HepG2 (cell line): Measurements from ENCODE around the gene THADA. TPM values are rescaled to one million over a fixed set of nuclear protein-coding genes. Genes with fewer than 3 reads are reported as not detected.

Experiments
- ATAC-seq: fragments of 200-7000 bp; cut with Tn5 transposase; 3 replicates; pipeline ENCODE4 v1.9.1; 2020; ENCODE audit warnings: mild to moderate bottlenecking, moderate library complexity
- BruUV-seq: library from RNA; stranded (reverse); fragments of 400-500 nt; replicated peaks from 2 replicates; lab custom pipeline; 2021; lab: Mats Ljungman, UMichigan
- CTCF ChIA-PET: fragments of 300-600 bp; formaldehyde crosslinking; extraction: SDS; loops from one replicate; lab custom pipeline; 2021; ENCODE audit warnings: low total read pairs, inconsistent platforms, low intra/inter-chr PET ratio; lab: Yijun Ruan, JAX
- POLR2A ChIA-PET: fragments of 350-600 bp; sonication (Branson Sonifier 250); formaldehyde crosslinking; loops from one replicate; lab custom pipeline; 2020; ENCODE audit warnings: antibody characterized with exemption, inconsistent platforms; lab: Yijun Ruan, JAX
- DNase-seq: peaks from one replicate; pipeline ENCODE4 v3.0.0-alpha.2; 2015; ENCODE audit warnings: low spot score
- FAIRE-seq: peaks from 3 replicates; lab custom pipeline; 2011; peaks lifted over from hg19 to GRCh38; lab: Jason Lieb, UNC
- H2AFZ ChIP-seq: one replicate; pipeline ENCODE4 v1.6.1; 2011; ENCODE audit warnings: low read length, inconsistent platforms
- H3K27ac ChIP-seq: fragments of 300-600 bp; 3 replicates; pipeline ENCODE4 v1.8.0; 2011; ENCODE audit warnings: mixed run types, mild to moderate bottlenecking, mixed read lengths, low read length, inconsistent platforms; ENCODE audit not compliant: insufficient read depth; ENCODE audit errors: extremely low read length
- H3K27me3 ChIP-seq, 2 experiments: fragments of 200-600 bp in 1 of 2; 2 replicates in 1 of 2; 3 replicates in 1 of 2; pipeline versions ENCODE4 v1.6.0 to v1.8.0; 2011; ENCODE audit warnings: low read length in 2 of 2, mild to moderate bottlenecking in 2 of 2, moderate library complexity in 2 of 2, inconsistent platforms in 1 of 2; ENCODE audit not compliant: insufficient read depth in 2 of 2, control insufficient read depth in 1 of 2
- H3K36me3 ChIP-seq, 2 experiments: fragments of 200-600 bp in 1 of 2; replicated peaks in 1 of 2; 2 replicates in 1 of 2; 3 replicates in 1 of 2; pipeline versions ENCODE4 v1.5.1 to v1.8.0; 2011; ENCODE audit warnings: low read length in 2 of 2, inconsistent platforms in 1 of 2; ENCODE audit not compliant: insufficient read depth in 2 of 2, control insufficient read depth in 1 of 2
- H3K4me1 ChIP-seq: 2 replicates; pipeline ENCODE4 v1.5.1; 2012; ENCODE audit warnings: low read length, inconsistent platforms; ENCODE audit not compliant: insufficient read depth
- H3K4me2 ChIP-seq: 2 replicates; pipeline ENCODE4 v1.6.0; 2011; ENCODE audit warnings: low read depth, low read length, inconsistent platforms
- H3K4me3 ChIP-seq, 3 experiments: fragments of 200-600 bp in 1 of 3; sonication (generic), shearing (Covaris generic) in 1 of 3; replicated peaks in 1 of 3; 2 replicates each; pipeline ENCODE4 v1.5.1; 2011 to 2016; ENCODE audit warnings: low read length in 3 of 3, inconsistent platforms in 2 of 3, low read depth in 2 of 3, mild to moderate bottlenecking in 2 of 3, control low read depth in 1 of 3, mixed read lengths in 1 of 3; ENCODE audit not compliant: insufficient read depth in 1 of 3
- H3K79me2 ChIP-seq: one replicate; pipeline ENCODE4 v1.6.1; 2011; ENCODE audit warnings: low read length, inconsistent platforms; ENCODE audit not compliant: insufficient read depth
- H3K9ac ChIP-seq: 2 replicates; pipeline ENCODE4 v1.6.0; 2011; ENCODE audit warnings: mild to moderate bottlenecking, low read depth, low read length, inconsistent platforms; ENCODE audit not compliant: insufficient read depth
- H3K9me3 ChIP-seq: 2 replicates; pipeline ENCODE4 v1.5.1; 2012; ENCODE audit warnings: mild to moderate bottlenecking, low read length
- H4K20me1 ChIP-seq: 2 replicates; pipeline ENCODE4 v1.6.0; 2011; ENCODE audit warnings: inconsistent platforms, mild to moderate bottlenecking, low read length, moderate library complexity; ENCODE audit not compliant: insufficient read depth
- CENPX ChIP-seq: sonication (generic); formaldehyde crosslinking; IDR thresholded peaks from 2 replicates; pipeline ENCODE4 v1.9.0; 2021; ENCODE audit warnings: mild to moderate bottlenecking, missing genetic modification reagents, moderate library complexity
- IKZF5 ChIP-seq: IDR thresholded peaks from 2 replicates; pipeline ENCODE4 v1.6.1; 2018; ENCODE audit warnings: missing genetic modification reagents, mild to moderate bottlenecking, missing compliant biosample characterization
- MAFF ChIP-seq: IDR thresholded peaks from 2 replicates; pipeline ENCODE4 v1.6.1; 2011; ENCODE audit warnings: low read depth, low read length, improper control_type of control experiment
- PHF8 ChIP-seq: sonication (generic); formaldehyde crosslinking; IDR thresholded peaks from 2 replicates; pipeline ENCODE4 v1.5.0; 2020; ENCODE audit warnings: missing genetic modification reagents
- SIX4 ChIP-seq: sonication (generic); formaldehyde crosslinking; IDR thresholded peaks from 2 replicates; pipeline ENCODE4 v1.4.0; 2020; ENCODE audit warnings: missing genetic modification reagents
- YY1 ChIP-seq: IDR thresholded peaks from 2 replicates; pipeline ENCODE4 v1.6.1; 2011; ENCODE audit warnings: low read length, low read depth, moderate library complexity, mild to moderate bottlenecking; ENCODE audit not compliant: insufficient read depth, insufficient replicate concordance
- ZNF292 ChIP-seq: sonication (generic); formaldehyde crosslinking; IDR thresholded peaks from 2 replicates; pipeline ENCODE4 v1.8.1; 2022; ENCODE audit warnings: mild to moderate bottlenecking, low read depth, missing genetic modification reagents, borderline replicate concordance
- ZNF296 ChIP-seq: sonication (generic); formaldehyde crosslinking; conservative IDR thresholded peaks from 2 replicates; pipeline ENCODE4 v1.5.0; 2020; ENCODE audit warnings: mild to moderate bottlenecking, missing genetic modification reagents
- ZNF33B ChIP-seq: sonication (generic); formaldehyde crosslinking; IDR thresholded peaks from 2 replicates; pipeline ENCODE4 v1.5.1; 2020; ENCODE audit warnings: mild to moderate bottlenecking, missing genetic modification reagents
- ZNF503 ChIP-seq: sonication (generic); formaldehyde crosslinking; IDR thresholded peaks from 2 replicates; pipeline ENCODE4 v1.4.0; 2020; ENCODE audit warnings: missing genetic modification reagents
- ZNF574 ChIP-seq: sonication (generic); formaldehyde crosslinking; IDR thresholded peaks from 2 replicates; pipeline ENCODE4 v1.4.0; 2020; ENCODE audit warnings: missing genetic modification reagents
- ZNF598 ChIP-seq: sonication (generic); formaldehyde crosslinking; IDR thresholded peaks from 2 replicates; pipeline ENCODE4 v1.5.1; 2020; ENCODE audit warnings: mild to moderate bottlenecking, missing genetic modification reagents, borderline replicate concordance
- ZNF780A ChIP-seq: sonication (generic); formaldehyde crosslinking; IDR thresholded peaks from 2 replicates; pipeline ENCODE4 v1.8.0; 2022; ENCODE audit warnings: mild to moderate bottlenecking, missing genetic modification reagents, moderate library complexity
- ZNF784 ChIP-seq: sonication (generic); formaldehyde crosslinking; IDR thresholded peaks from 2 replicates; pipeline ENCODE4 v1.5.1; 2020; ENCODE audit warnings: missing genetic modification reagents, mild to moderate bottlenecking, borderline replicate concordance
- ZSCAN22 ChIP-seq: sonication (generic); formaldehyde crosslinking; IDR thresholded peaks from 2 replicates; pipeline ENCODE4 v1.4.0; 2020; ENCODE audit warnings: mild to moderate bottlenecking, missing genetic modification reagents
- WGBS: methylation state at CpG from one replicate; pipeline ENCODE4 v1.1.6; 2017; ENCODE audit warnings: low lambda C conversion rate; 5-methylcytosine and 5-hydroxymethylcytosine counted together
- in situ Hi-C: cut with HindIII; loops from 2 replicates; pipeline ENCODE4 v1.10.0; 2017; ENCODE audit warnings: low pct_unique_long_range_greater_than_20kb; ENCODE audit not compliant: extremely low pct_ligation_motif_present
- intact Hi-C: fragments of 100-400 bp; cut with micrococcal nuclease; formaldehyde crosslinking; loops from one replicate; pipeline ENCODE4 v1.10.0; 2022; ENCODE audit not compliant: unreplicated experiment
- polyA plus RNA-seq, 8 experiments: library from polyadenylated mRNA; depleted of rRNA in 3 of 8; stranded (reverse) in 7 of 8; unstranded in 1 of 8; fragments of >200 nt; fragmentation: Illumina TruSeq in 4 of 8; extraction: Trizol in 4 of 8; gene quantifications; 2 replicates each; pipeline versions ENCODE4 v1.2.1 to v1.2.3, GENCODE V29; 2011 to 2016; ENCODE audit warnings: low read depth in 4 of 8, missing spikeins in 1 of 8, mixed read lengths in 1 of 8; ENCODE audit not compliant: insufficient read depth in 1 of 8
- total RNA-seq, 5 experiments: library from RNA; depleted of rRNA; stranded (reverse); fragments of >200 nt; fragmentation: Illumina TruSeq; extraction: Trizol; gene quantifications; 2 replicates each; pipeline ENCODE4 v1.2.3, GENCODE V29; 2016; ENCODE audit warnings: low read depth in 1 of 5

Gene THADA
- total and polyA plus RNA-seq, 2 of the 13 experiments (the other 11 are each of a cell fraction or from before 2014, with no cell fraction given): 12.7 to 21.7 TPM

GRCh38 chr2:43642363-43642762, 46.5 kb upstream of the THADA start (continued):
- TF ChIP-seq ZNF503: no peak
- no peak for TF ChIP-seq ZNF296 (CRISPR knock-in tag)
- no peak for TF ChIP-seq YY1
- no peak for TF ChIP-seq ZSCAN22
- TF ChIP-seq SIX4 (CRISPR knock-in tag): no peak
- no peak for TF ChIP-seq ZNF33B (CRISPR knock-in tag)
- TF ChIP-seq ZNF598 (CRISPR knock-in tag): no peak
- TF ChIP-seq MAFF: no peak
- TF ChIP-seq CENPX: no peak
- TF ChIP-seq, all 625 proteins: peak for 0

- H2AFZ ChIP-seq: peak within 1 kb of the TSS; percentile 73
- in situ Hi-C loops (no loop called here), intact Hi-C loops (loop anchor here (10.0 kb wide), 1 partner anchor 138 kb away; the partner anchor contains the start of gene DYNC2LI1)
- ATAC-seq (peak; percentile 98), FAIRE-seq (peak; percentile 34), DNase-seq (peak; percentile 77)
- CTCF ChIA-PET: no interaction called here
- peaks cover 51% of the 10 kb centered on the region for H3K4me1 ChIP-seq
- peak within 1 kb of the TSS; percentile 85 for H3K4me2 ChIP-seq
- no peaks in the 10 kb centered on the region for H4K20me1 ChIP-seq
- peak within 1 kb of the TSS; percentile 77 to 87 (median 86) for H3K4me3 ChIP-seq
- no TSS peak for BruUV-seq
- H3K27me3 ChIP-seq: peaks cover 0 to 28% of the 10 kb centered on the region in 2 experiments; a peak in 3 of 5 replicates
- H3K9me3 ChIP-seq: no peaks in the 10 kb centered on the region
- H3K27ac ChIP-seq: no peak within 1 kb of the TSS
- POLR2A ChIA-PET: interaction anchor here (0.7 to 3.1 kb wide), 6 partner anchors 14 to 845 kb away, joined by 3 to 14 read pairs (median 6); partner anchors contain the start of genes C1GALT1C1L, HAAO and THADA
- no peaks in the 10 kb centered on the region for H3K36me3 ChIP-seq
- H3K79me2 ChIP-seq: no peaks in the 10 kb centered on the region
- 2% methylated on average over 54 of the region's 75 CpGs for WGBS
- peak within 1 kb of the TSS; percentile 60 for H3K9ac ChIP-seq
- TF ChIP-seq PHF8 (CRISPR knock-in tag) (peak; percentile 55; the same call in 1 of the 2 replicates), ZNF574 (CRISPR knock-in tag) (no peak), ZNF780A (CRISPR knock-in tag) (no peak), ZNF292 (CRISPR knock-in tag) (no peak), IKZF5 (CRISPR knock-in tag) (peak; percentile 19; the same call in 1 of the 2 replicates), ZNF784 (CRISPR knock-in tag) (0 out of 2 replicates have a peak, but pooled peaks have one; percentile 25)
Measured at GRCh38 chr2:43637030-43637803, 41.4 kb upstream of the THADA start, which contains the start of gene PLEKHH2. TSS of gene PLEKHH2 (plus strand) at chr2:43637260. CDS start at chr2:43644674, 7,414 bp downstream.
